Activated CD4-positive, alpha-beta T cell treated with anti-CD3 and anti-CD28 coated beads, Interleukin-10, Interleukin-2, amounts not matched to agents 100 ng/mL and 50 ng/mL, durations not matched to agents 16 hours and 8 hours (primary cell): ENCODE results near the gene GPX7.
A peak's percentile ranks its signal among the peaks of the same experiment; 100 is the strongest.

ENCODE experiments used
- DNase-seq: peaks from one replicate; pipeline ENCODE4 v3.0.0-alpha.2; 2020

The GPX7 gene

DNA sequence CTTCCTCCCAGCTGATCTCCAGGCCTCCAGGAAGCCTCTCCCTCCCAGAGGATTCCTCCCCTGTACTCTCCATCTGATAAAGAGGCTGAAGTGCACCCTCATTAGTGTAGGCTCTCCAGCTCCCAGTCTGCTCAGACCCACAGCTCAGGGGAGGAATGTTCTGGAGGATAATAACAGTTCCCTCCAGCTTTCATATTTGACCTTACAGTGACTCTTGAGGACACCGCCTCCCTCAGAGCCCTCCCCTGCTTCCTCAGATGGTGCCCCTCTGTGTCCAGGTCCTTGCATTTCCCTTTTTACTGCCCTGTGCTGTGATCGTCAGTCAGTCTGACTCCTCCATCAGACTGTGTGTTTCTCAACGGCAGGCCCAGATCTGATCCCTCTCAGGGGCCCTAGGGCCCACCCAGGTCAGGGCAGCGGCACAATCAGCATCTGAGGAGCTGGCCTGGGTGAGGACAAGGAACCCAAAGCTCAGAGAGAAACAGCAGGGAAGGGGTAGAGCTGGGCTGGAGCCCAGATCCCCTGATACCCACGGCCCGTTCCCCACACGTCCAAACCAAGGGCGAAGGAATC is 29.7 kb downstream of the GPX7 start:
- DNase-seq: no peak

DNA sequence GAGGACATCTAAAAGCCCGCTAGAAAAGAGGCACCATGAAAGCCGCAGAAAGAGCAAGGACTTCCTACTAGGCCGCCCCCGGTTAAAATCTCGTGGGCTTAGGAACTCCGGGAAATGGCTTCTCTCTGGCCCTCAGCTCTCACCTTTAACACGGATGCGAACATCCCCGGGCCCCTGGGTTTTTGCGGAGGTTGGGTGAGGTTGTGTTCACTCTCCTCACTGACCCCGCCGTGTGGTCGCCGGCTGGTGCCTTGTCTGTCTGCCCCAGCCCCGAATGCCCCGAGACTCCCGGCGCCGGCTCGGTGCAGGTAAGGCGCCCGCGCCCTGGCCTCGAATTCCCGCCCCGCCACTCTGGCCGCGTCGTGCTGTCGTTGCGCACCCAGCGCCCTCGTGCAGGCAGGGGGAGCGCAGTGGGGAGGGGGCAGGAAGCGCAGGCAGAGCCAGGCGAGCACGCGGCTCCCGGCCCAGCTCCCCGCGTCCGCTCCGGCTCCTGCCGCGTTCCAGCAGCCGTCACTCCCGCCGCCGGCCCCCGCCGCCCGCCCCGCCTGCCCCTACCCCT is 30.6 kb downstream of the GPX7 start, which contains the start of gene SHISAL2A:
Gene SHISAL2A (plus strand): TSS at position 437 of the 559 bp plus-strand sequence. CDS start 326 bp downstream, outside the sequence.
- peak; percentile 55 for DNase-seq

DNA sequence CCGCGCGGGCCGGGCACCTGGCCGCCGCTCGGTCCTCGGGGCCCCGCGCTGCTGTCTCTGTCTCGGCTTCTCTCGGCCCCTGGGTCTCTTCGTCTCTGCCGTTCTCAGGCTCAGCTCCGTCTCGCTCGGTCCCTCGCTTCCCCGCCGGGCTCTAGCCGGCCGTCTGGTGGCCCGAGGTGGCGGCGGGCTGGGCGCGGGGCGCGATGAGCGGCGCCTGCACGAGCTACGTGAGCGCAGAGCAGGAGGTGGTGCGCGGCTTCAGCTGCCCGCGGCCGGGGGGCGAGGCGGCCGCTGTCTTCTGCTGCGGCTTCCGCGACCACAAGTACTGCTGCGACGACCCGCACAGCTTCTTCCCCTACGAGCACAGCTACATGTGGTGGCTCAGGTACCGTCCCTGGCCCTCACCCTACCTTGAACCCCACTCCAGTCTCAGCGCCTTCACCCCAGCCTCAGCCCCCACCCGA is 31.2 kb downstream of the GPX7 start:
- no peak for DNase-seq

DNA sequence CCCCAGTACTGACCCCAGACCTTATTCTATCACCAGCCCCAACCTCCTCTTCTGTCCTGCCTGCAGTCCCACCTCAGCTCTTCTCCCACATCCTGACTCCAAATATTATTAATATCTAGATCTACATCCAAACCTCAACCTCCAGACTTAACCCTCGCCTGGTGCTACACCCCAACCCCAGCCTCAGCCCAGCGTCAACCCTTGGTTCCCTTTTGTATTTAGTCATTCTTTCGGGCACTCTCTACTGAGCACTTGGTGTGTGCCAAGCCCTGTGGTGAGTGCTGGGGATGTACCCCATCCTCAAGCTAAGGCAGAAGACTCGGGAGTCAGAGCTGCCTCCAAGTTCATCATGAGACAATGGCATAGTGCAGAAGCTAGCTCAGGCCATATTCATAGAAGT is 31.9 kb downstream of the GPX7 start:
- peak; percentile 37 for DNase-seq

DNA sequence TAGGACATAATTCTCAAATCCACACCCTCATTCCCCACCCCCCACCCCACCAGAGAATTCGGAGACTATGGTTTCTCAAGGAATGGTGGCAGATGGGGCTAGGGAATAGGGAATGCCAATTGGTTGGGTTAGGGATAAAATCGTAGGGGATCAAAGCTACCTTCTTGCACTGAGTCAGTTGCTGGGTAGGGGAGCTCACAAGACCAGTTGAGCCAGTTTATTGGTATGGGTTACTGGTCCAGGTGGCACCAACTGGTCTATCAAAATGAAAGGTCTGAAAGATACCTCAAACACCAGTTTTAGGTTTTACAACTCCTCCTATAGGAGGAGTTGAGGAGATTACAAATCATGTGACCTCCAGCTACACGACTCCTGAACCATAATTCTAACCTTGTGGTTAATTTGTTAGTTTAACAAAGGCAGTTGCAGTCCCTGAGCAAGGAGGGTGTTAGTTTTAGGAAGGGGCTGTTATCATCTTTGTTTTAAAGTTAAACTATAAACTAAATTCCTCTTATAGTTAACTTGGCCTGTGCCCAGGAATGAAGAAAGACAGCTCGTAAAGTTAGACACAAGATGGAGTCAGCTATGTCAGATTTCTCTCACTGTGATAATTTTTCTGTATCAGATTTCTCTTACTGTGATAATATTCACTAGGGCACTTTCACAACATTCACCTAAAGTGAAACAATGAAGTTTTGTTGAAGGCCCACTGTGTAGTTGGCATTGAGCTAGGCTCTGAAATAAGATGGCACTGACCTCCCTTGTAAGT is 33.3 kb downstream of the GPX7 start:
- DNase-seq: peak; percentile 31

DNA sequence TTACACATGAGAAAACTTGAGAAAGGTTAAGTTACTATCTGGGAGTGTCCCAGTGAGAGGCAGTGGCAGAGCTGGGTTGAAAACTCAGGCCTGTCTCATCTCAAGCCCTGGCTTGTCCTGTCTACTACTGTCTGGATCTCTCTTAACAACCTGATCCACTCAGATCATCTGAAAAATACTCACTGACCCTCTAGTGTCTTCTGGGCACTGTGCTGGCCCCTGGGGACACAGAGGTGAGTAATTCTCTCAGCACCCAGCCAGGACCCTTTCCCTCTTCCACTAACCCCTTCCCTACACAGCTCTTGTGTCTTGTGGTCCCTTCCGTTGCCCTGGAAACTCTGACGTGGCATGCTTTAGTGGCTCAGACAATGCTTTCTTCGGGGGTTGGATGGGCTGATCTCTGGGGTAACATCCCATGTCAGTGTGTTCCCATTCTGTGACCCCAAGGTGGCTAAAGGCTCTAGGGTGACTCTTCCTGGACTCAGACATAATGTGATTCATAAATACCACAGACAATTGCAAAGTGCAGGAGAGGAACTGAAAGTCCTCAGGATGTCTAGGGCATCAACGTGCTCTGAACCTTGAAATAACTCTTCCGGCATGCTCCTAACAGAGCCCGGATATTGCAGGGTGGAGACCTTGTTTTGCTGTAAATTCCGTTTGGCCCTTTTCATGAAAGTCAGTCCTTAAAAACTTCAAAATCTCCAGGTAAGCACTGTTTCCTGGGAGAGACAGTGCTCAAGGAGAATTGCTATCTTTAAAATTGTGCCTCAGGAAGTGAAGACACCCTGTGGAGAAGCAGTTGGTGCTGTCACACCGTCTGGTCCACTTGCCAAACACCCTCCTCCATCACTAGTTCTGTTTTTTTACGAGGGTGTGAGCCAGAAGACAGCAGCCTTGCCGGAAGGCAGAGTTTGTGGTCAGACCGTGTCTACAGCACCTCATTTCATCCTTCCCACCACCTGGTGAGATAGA is 34.8 kb downstream of the GPX7 start:
- DNase-seq: peak; percentile 75

DNA sequence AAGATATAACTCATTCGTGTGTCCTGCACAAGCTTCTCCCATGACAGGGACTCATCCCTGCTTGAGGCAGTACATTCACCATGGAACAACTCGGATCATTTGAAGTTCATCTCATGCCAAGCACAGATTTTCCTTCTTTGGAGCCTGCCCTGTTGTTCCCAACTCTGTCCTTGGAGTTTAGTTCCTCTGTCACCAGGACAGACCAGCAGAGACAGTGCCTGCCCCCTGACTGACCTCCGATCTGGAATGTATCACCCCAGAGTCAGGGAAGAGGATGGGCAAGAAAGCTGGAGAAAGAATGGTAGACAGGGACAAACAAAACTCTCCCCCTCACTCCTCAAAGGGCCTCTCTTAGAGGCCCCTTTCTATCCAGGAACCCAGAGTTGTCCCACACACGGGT is 35.8 kb downstream of the GPX7 start:
- no peak for DNase-seq

DNA sequence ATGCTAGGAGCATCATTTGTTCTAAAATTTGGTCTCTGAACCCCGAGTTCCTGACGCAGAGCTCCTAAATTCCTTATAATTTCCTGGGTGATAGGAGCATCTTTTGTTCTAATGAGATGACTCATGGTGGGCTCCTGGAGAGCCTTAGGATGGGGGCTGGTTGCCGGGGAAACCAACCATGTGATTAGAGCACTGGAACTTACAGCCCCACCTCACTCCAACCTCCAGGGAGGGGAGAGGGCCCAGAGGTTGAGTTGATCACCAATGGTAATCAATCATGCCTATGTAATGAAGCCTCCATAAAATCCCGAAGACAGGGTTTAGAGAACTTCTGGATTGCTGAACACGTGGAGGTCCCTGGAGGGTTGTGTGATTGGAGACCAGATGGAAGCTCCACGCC is 38.5 kb downstream of the GPX7 start:
- no peak for DNase-seq

DNA sequence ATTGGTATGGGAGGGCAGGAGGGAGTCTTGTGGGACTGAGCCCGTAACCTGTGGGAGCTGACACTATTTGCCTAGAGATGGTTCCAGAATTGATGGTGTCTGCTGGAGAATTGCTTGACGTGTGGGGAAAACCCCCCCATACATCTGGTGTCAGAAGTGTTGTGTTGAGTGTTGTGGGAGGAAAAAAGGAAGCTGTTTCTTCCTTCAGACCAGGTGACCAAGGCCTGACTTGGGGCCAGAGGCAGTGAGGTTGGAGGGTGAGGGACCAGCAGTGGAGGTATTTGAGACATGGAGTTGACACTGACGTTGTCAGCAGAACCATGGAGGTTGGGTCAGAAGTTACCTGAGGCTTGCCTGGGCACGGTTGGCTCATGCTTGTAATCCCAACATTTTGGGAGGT is 39.1 kb downstream of the GPX7 start:
- no peak for DNase-seq

DNA sequence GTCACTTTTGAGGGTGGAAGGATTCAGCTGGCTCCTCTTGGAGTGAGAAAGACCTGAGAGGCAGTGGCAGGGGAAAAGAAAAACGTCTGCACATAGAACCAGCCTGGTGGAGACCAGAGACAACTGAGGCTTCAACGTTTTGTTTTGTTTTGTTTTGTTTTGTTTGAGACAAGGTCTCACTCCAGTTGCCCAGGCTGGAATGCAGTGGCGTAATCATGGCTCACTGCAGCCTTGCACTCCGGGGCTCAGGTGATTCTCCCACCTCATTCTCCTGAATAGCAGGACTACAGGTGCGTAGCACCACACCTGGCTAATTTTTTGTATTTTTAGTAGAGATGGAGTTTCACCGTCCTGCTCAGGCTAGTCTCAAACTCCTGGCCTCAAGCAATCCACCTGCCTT is 43.1 kb downstream of the GPX7 start:
- DNase-seq: no peak

DNA sequence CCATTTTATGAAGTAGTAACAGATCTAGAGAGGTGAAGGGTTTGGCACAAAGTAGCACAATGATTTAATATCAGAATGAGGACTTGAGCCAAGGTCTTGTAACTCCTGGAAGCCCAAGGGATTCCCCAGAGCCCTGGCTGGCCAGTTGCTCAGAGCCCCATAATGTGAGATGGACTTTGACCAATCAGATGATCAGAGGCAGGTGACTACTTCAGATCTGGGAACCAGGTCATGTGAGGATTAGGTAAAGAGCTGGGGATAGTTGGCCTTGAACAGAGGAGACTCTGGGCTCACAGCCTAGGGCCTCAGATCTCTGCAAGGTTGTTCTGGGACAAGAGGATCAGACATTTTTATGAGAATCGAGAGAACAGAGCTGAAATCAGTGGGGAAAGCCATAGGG is 49.7 kb downstream of the GPX7 start:
- DNase-seq: no peak

DNA sequence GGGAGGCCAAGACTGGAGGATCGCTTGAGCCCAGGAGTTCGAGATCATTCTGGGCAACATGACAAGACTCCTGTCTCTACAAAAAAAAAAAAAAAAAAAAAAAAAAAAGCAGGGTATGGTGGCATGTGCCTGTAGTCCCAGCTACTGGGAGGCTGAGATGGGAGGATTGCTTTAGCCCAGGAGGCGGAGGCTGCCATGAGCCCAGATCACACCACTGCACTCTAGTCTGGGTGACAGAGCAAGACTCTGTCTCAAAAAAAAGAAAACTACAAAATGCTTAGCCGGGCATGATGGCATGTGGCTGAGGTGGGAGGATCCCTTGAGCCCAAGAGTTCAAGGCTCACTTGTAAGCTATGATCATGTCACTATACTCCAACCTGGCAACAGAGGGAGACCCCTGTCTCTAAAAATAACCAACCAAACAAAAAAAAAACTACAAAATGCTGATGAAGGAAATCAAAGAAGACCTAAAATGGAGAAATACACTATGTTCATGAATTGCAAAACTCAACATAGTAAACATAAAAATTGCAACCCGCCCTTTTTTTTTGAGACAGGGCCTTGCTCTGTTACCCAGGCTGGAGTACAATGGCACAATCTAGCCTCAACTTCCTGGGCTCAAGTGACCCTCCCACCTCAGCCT is 51.2 kb downstream of the GPX7 start:
- DNase-seq: no peak

DNA sequence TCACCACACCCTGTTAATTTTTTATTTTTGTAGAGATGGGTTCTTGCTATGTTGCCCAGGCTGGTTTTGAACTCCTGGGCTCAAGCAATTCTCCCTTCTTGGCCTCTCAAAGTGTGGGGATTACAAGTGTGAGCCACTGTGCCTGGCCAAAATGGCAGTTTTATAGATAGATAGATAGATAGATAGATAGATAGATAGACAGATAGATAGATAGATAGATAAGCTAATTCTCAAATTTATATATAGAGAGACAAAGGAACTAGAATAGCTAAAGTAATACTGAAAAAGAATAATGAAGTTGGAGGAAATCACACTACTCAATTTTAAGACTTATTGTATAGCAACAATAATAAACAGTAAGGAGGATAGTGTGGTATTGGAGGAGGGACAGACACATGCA is 51.9 kb downstream of the GPX7 start:
- DNase-seq: no peak

DNA sequence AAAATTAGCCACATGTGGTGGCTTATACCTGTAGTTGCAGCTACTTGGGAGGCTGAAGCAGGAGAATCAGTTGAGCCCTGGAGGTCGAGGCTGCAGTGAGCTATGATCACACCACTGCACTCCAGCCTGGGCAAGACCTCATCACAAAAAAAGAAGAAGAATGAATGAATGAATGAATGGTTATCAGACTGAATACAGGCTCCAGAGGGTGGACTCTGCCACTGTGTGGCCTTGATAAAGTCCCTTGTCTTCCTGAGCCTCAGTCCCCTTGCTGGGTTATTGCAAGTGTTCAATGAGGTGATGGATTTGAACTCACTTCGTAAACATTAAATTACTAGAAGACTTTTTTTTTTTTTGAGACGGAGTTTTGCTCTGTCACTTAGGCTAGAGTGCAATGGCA is 55.5 kb downstream of the GPX7 start:
- no peak for DNase-seq
